ENCODE results near the gene CHRNG. TPM values are rescaled to one million over a fixed set of nuclear protein-coding genes. Genes with fewer than 3 reads are reported as not detected.

CHRNG gene
- polyA plus RNA-seq, 2 of the 4 experiments (the other 2 are of a cell fraction), result not detected

DNA sequence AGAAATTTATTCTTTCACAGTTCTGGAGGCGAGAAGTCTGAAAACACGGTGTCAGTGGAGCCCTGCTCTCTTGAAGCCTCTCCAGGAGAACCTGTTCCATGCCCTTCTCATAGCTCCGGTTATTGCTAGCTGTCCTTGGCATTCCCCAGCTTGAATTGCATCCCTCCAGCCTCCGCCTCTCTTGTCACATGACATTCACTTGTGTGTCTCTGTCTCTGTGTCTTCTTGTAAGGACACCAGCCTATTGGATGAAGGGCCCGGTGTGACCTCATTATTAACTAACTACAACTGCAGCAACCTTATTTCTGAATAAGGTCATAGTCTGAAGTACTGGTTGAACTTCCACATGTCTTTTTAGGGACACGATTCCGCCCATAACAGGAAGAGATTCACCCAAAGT is 23.9 kb upstream of the CHRNG start:
- FAIRE-seq (no peak), DNase-seq (ENCODE audit: low read depth in 1 of 2, low spot score in 1 of 2) (no peak), ATAC-seq (no peak)
- ChIA-PET POLR2A (interaction anchor here (0.7 kb wide), 1 partner anchor 68 kb away, joined by 7 read pairs; no protein-coding TSS in a partner anchor), CTCF (interaction anchor here (1.1 to 2.1 kb wide), 5 partner anchors 8 to 615 kb away, joined by 4 to 7 read pairs (median 5); no protein-coding TSS in a partner anchor)
- Histone ChIP-seq H3K4me1 (peaks cover 9% of the 10 kb centered on the region; the same call in 2 of the 3 replicates), H3K27ac (no peak overlapping the region), H3K4me2 (no peak overlapping the region), H3K4me3 (no peak overlapping the region), H3K9me3 (no peaks in the 10 kb centered on the region)
- TF ChIP-seq ZFP36 (IDR thresholded peaks at IDR 0.05; ENCODE audit: borderline replicate concordance, partially characterized antibody) (no peak), CBX2 (IDR thresholded peaks at IDR 0.05; ENCODE audit: borderline replicate concordance, low read depth) (no peak), HOXA7 (CRISPR knock-in tag; IDR thresholded peaks at IDR 0.05) (no peak)
- 88% methylated on average over 7 of the region's 7 CpGs for WGBS (ENCODE audit: missing lambda C conversion rate)

GRCh38 chr2:232516551-232516950 is 22.9 kb upstream of the CHRNG start:
- FAIRE-seq (no peak), DNase-seq (ENCODE audit: low read depth in 1 of 2, low spot score in 1 of 2) (no peak), ATAC-seq (peak in 1 of 2 experiments; percentile 32; a peak in 2 of 6 replicates)
- no peaks in the 10 kb centered on the region for H3K9me3 ChIP-seq
- no peak for TF ChIP-seq SREBF2 (IDR thresholded peaks at IDR 0.05)
- no peak for TF ChIP-seq MAZ (IDR thresholded peaks at IDR 0.05; ENCODE audit: borderline replicate concordance, low read depth, low read length)
- TF ChIP-seq TP53 (CRISPR knock-in tag; IDR thresholded peaks at IDR 0.05), result no peak
- TF ChIP-seq, protein P1, sequence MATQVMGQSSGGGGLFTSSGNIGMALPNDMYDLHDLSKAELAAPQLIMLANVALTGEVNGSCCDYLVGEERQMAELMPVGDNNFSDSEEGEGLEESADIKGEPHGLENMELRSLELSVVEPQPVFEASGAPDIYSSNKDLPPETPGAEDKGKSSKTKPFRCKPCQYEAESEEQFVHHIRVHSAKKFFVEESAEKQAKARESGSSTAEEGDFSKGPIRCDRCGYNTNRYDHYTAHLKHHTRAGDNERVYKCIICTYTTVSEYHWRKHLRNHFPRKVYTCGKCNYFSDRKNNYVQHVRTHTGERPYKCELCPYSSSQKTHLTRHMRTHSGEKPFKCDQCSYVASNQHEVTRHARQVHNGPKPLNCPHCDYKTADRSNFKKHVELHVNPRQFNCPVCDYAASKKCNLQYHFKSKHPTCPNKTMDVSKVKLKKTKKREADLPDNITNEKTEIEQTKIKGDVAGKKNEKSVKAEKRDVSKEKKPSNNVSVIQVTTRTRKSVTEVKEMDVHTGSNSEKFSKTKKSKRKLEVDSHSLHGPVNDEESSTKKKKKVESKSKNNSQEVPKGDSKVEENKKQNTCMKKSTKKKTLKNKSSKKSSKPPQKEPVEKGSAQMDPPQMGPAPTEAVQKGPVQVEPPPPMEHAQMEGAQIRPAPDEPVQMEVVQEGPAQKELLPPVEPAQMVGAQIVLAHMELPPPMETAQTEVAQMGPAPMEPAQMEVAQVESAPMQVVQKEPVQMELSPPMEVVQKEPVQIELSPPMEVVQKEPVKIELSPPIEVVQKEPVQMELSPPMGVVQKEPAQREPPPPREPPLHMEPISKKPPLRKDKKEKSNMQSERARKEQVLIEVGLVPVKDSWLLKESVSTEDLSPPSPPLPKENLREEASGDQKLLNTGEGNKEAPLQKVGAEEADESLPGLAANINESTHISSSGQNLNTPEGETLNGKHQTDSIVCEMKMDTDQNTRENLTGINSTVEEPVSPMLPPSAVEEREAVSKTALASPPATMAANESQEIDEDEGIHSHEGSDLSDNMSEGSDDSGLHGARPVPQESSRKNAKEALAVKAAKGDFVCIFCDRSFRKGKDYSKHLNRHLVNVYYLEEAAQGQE (IDR thresholded peaks at IDR 0.05), result no peak
- TF ChIP-seq MAFK (IDR thresholded peaks at IDR 0.05; ENCODE audit: partially characterized antibody), result no peak
- TF ChIP-seq EHF (CRISPR knock-in tag; IDR thresholded peaks at IDR 0.05), result no peak
- no peak for TF ChIP-seq RFX5 (IDR thresholded peaks at IDR 0.05)
- TF ChIP-seq RNF2 (IDR thresholded peaks at IDR 0.05; ENCODE audit: borderline replicate concordance, low read depth), result no peak
- no peak for TF ChIP-seq HEYL (CRISPR knock-in tag; IDR thresholded peaks at IDR 0.05)
- TF ChIP-seq ZSCAN20 (CRISPR knock-in tag; IDR thresholded peaks at IDR 0.05), result no peak
- no peak for TF ChIP-seq E2F6 (IDR thresholded peaks at IDR 0.05; ENCODE audit: borderline replicate concordance, low read depth)
- TF ChIP-seq FOSL2 (IDR thresholded peaks at IDR 0.05), result no peak
- TF ChIP-seq FOSL2 (CRISPR knock-in tag; IDR thresholded peaks at IDR 0.05), result no peak
- no peak for TF ChIP-seq CHD2 (IDR thresholded peaks at IDR 0.05; ENCODE audit: low read length, partially characterized antibody)
- peaks cover 9% of the 10 kb centered on the region; the same call in 2 of the 3 replicates for H3K4me1 ChIP-seq
- H3K4me3 ChIP-seq, result no peak overlapping the region
- CTCF ChIA-PET, result interaction anchor here (1.5 to 8.2 kb wide), 4 partner anchors 7 to 72 kb away, joined by 4 to 107 read pairs (median 7); no protein-coding TSS in a partner anchor
- 47% methylated on average over 3 of the region's 3 CpGs for WGBS (ENCODE audit: missing lambda C conversion rate)
- POLR2A ChIA-PET, result no interaction called here
- no peak overlapping the region for H3K27ac ChIP-seq
- H3K4me2 ChIP-seq, result peak overlapping the region; percentile 26; the same call in 1 of the 3 replicates

- Histone ChIP-seq H3K27ac (no peak overlapping the region), H3K4me2 (no peak overlapping the region), H3K9me3 (no peaks in the 10 kb centered on the region), H3K4me3 (no peak overlapping the region), H3K4me1 (peaks cover 22% of the 10 kb centered on the region; the same call in 2 of the 3 replicates)
- no peak for TF ChIP-seq TFCP2L1 (CRISPR knock-in tag; IDR thresholded peaks at IDR 0.05)
- FAIRE-seq (no peak), ATAC-seq (no peak), DNase-seq (ENCODE audit: low read depth in 1 of 2, low spot score in 1 of 2) (no peak)
- ChIA-PET CTCF (interaction anchor here (0.9 to 8.2 kb wide), 6 partner anchors 11 to 618 kb away, joined by 3 to 107 read pairs (median 6); no protein-coding TSS in a partner anchor), POLR2A (no interaction called here)
- whole genome bisulfite sequencing (ENCODE audit: missing lambda C conversion rate), result 76% methylated on average over 5 of the region's 6 CpGs
Measured at GRCh38 chr2:232518844-232519243, 20.6 kb upstream of the CHRNG start.

Data from A549 (cell line).